Choroid plexus epithelial cell (primary cell): ENCODE results near the gene HYKK.

Experiments used
- DNase-seq: peaks from one replicate; pipeline ENCODE4 v3.0.0-alpha.2; 2010; ENCODE audit warnings: low read depth
- H3K4me3 ChIP-seq: 2 replicates; pipeline ENCODE4 v1.5.1; 2011; ENCODE audit warnings: low read depth, mild to moderate bottlenecking, control low read depth, low read length, moderate library complexity
- CTCF ChIP-seq: conservative IDR thresholded peaks from 2 replicates; pipeline ENCODE4 v1.5.1; 2011; ENCODE audit warnings: low read depth, mild to moderate bottlenecking, control low read depth, inconsistent platforms, low read length, moderate library complexity

HYKK gene

GRCh38 chr15:78540141-78540870 is 32.9 kb downstream of the HYKK start, which contains the start of gene PSMA4:
Gene PSMA4 (plus strand): TSS chr15:78540444. CDS start chr15:78541928, 1,484 bp downstream.
- DNase-seq: peak; percentile 86
- peak; percentile 29 for TF ChIP-seq CTCF
- peak within 1 kb of the TSS; percentile 98 for H3K4me3 ChIP-seq

DNA sequence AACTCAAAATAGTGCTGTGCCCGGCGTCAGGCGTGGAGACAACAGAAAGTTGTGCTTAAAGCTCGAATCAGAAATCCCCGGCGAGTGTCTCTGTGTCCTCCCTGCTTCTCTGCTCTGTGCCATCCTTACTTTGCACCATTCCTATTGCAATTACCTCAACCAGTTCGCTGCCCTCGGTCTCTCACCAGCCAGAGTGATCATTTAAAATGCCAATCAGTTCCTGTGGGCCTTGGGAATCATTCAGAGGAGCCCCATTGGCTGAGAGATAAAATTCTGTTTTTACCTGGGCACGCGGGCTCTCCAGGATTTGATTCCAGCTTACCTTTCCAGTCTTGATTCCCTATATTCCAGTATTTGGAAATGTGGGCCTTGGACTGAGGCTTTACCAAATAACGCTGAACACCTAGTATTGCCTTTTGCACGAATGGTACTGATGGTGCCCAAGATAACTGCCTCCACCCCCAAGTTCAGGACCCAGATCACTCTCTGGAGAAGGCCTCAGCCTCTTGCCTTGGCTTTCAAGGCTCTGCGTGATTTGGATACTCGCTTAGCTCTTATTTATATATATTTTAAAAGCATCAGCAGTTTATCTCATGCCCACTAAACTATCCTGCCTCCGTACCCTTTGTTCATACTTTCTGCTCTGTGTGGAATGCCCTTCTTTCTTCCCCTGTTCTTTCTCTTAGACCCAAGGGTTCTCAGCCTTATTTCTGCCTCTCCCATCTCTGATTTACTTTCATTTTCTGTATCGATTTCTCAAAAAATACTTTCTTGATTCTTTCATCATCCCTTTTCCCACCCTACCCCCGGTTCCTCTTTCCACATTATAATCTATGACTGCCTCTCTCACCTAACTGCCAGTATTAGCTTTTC is 33.7 kb downstream of the HYKK start:
- no peak for TF ChIP-seq CTCF
- peak; percentile 34 for DNase-seq
- H3K4me3 ChIP-seq: peak overlapping the region; percentile 98

DNA sequence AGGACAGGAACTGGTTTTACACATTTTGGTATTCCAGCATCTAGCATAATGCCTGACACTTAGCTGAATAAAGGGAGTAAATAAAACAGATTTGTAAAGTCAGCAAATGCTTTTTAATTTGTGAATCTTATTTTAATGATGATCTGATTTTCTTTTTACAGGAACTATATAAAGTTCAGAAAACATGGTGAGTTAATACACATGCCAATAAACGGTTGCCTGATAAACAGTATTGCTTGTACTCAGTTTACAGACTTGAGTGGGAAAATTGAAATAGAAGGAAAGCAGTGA is 34.3 kb downstream of the HYKK start:
- peak overlapping the region; percentile 98 for H3K4me3 ChIP-seq
- TF ChIP-seq CTCF: no peak
- DNase-seq: no peak

GRCh38 chr15:78542647-78543046 is 35.3 kb downstream of the HYKK start:
- DNase-seq: no peak
- no peak overlapping the region for H3K4me3 ChIP-seq
- TF ChIP-seq CTCF: no peak

- H3K4me3 ChIP-seq: no peak overlapping the region
- peak; percentile 22 for DNase-seq
- TF ChIP-seq CTCF: no peak
These were observed 42.8 kb downstream of the HYKK start for GRCh38 chr15:78550194-78550593.

DNA sequence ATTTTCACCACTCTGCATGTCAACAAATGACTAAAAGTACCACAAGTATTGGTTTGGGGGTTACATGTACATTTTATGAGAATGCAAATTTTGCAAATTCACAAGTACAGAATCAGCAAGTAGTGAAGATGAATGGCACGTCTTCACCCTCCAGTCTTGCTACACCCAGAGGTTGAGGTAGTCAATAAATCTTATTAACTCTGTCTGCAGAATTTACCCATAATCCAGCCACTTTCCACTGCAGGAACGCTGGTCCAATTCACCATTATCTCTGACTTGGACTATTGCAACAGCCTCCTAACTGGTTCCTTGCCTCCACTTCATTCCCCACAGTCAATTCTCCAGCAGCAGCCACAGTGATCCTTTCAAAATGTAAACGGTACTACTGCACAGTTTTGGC is 43.4 kb downstream of the HYKK start:
- no peak for DNase-seq
- no peak for TF ChIP-seq CTCF
- H3K4me3 ChIP-seq: no peak overlapping the region
